ENCODE results near the gene OTX2. TPM values are rescaled to one million over a fixed set of nuclear protein-coding genes. Genes with fewer than 3 reads are reported as not detected.

OTX2 gene
- total and polyA plus RNA-seq, 2 of the 13 experiments (the other 11 are each of a cell fraction or from before 2014, with no cell fraction given), result not detected

- POLR2A ChIA-PET, result no interaction called here
- no peaks in the 10 kb centered on the region for H3K4me1 ChIP-seq (ENCODE audit: insufficient read depth, low read length)
- no peak for TF ChIP-seq ZNF234 (CRISPR knock-in tag; conservative IDR thresholded peaks at IDR 0.05)
- TF ChIP-seq PBX3 (CRISPR knock-in tag; IDR thresholded peaks at IDR 0.05; ENCODE audit: borderline replicate concordance), result no peak
- no peak for TF ChIP-seq SOX13 (IDR thresholded peaks at IDR 0.05)
- TF ChIP-seq SOX13 (CRISPR knock-in tag; conservative IDR thresholded peaks at IDR 0.05 in 1 of 2, IDR thresholded peaks at IDR 0.05 in 1 of 2), result no peak
- TF ChIP-seq SP1 (IDR thresholded peaks at IDR 0.05), result no peak
- no peak for TF ChIP-seq SP1 (CRISPR knock-in tag; IDR thresholded peaks at IDR 0.05)
- no peak for TF ChIP-seq KLF12 (CRISPR knock-in tag; IDR thresholded peaks at IDR 0.05; ENCODE audit: borderline replicate concordance)
- no peak for TF ChIP-seq ZSCAN9 (CRISPR knock-in tag; IDR thresholded peaks at IDR 0.05; ENCODE audit: borderline replicate concordance)
- no peak for TF ChIP-seq RFX1 (IDR thresholded peaks at IDR 0.05)
- TF ChIP-seq RERE (CRISPR knock-in tag; IDR thresholded peaks at IDR 0.05; ENCODE audit: low read depth), result no peak
- no peak for TF ChIP-seq TIGD3 (CRISPR knock-in tag; IDR thresholded peaks at IDR 0.05; ENCODE audit: borderline replicate concordance)
- no peak for TF ChIP-seq NRL (CRISPR knock-in tag; IDR thresholded peaks at IDR 0.05; ENCODE audit: borderline replicate concordance)
- no peak for TF ChIP-seq MLLT10 (CRISPR knock-in tag; IDR thresholded peaks at IDR 0.05)
- ATAC-seq (no peak), DNase-seq (ENCODE audit: low spot score) (no peak), FAIRE-seq (no peak)
- H3K79me2 ChIP-seq (ENCODE audit: insufficient read depth, low read length), result no peaks in the 10 kb centered on the region
- no peak overlapping the region for H3K9ac ChIP-seq (ENCODE audit: insufficient read depth, low read depth, low read length)
- BruUV-seq (replicated peaks), result no TSS peak
- no peak overlapping the region for H3K4me2 ChIP-seq (ENCODE audit: low read depth, low read length)
- peaks cover 11 to 68% of the 10 kb centered on the region in 2 experiments; a peak in 4 of 5 replicates for H3K27me3 ChIP-seq (ENCODE audit: control insufficient read depth in 1 of 2, insufficient read depth in 2 of 2, low read length in 2 of 2)
- CTCF ChIA-PET (ENCODE audit: low intra/inter-chr PET ratio, low total read pairs), result no interaction called here
- no peak overlapping the region for H3K4me3 ChIP-seq (replicated peaks in 1 of 3; ENCODE audit: insufficient read depth in 1 of 3, low read depth in 2 of 3, low read length in 3 of 3)
- H4K20me1 ChIP-seq (ENCODE audit: insufficient read depth, low read length), result 0 out of 2 replicates have a peak, but pooled peaks cover 4% of the 10 kb centered on the region
- no peak overlapping the region for H3K27ac ChIP-seq (ENCODE audit: extremely low read length, insufficient read depth, low read length)
- in situ Hi-C loops (cut with HindIII; ENCODE audit: extremely low pct_ligation_motif_present, low pct_unique_long_range_greater_than_20kb) (no loop called here), intact Hi-C loops (cut with micrococcal nuclease; ENCODE audit: unreplicated experiment) (no loop called here)
- no peak overlapping the region for H2AFZ ChIP-seq (ENCODE audit: low read length)
- H3K36me3 ChIP-seq (replicated peaks in 1 of 2; ENCODE audit: control insufficient read depth in 1 of 2, insufficient read depth in 2 of 2, low read length in 2 of 2), result no peaks in the 10 kb centered on the region
- 45% methylated on average over 4 of the region's 4 CpGs for WGBS (ENCODE audit: low lambda C conversion rate)
- H3K9me3 ChIP-seq (ENCODE audit: low read length), result no peaks in the 10 kb centered on the region
These were observed 3.5 kb downstream of the OTX2 start for GRCh38 chr14:56806760-56807159.

All from HepG2 (cell line).